Body of pancreas (tissue), 4 donors: Measurements from ENCODE around the gene AGAP1. TPM values are rescaled to one million over a fixed set of nuclear protein-coding genes. Genes with fewer than 3 reads are reported as not detected.

ENCODE experiments used
- ATAC-seq: fragments of 150-250 bp; one replicate; pipeline ENCODE4 v1.9.1; 2016
- DNase-seq, 4 donors: peaks; one replicate each; pipeline ENCODE4 v3.0.0-alpha.2; 2019
- H3K27ac ChIP-seq, 4 donors: fragments of 200-600 bp; sonication (generic); 1 replicate in 3 of 4; 2 replicates in 1 of 4; pipeline versions ENCODE4 v1.5.1 to v1.6.1; 2016 to 2019; ENCODE audit warnings: mild to moderate bottlenecking in 1 of 4, mixed read lengths in 1 of 4, moderate library complexity in 1 of 4
- H3K27me3 ChIP-seq, 2 donors: fragments of 200-600 bp; sonication (generic); one replicate each; pipeline ENCODE4 v1.6.0; 2016; ENCODE audit warnings: mild to moderate bottlenecking in 1 of 2
- H3K36me3 ChIP-seq, 2 donors: fragments of 200-600 bp; sonication (generic); replicated peaks in 1 of 2; 2 replicates each; pipeline ENCODE4 v1.5.1; 2016; ENCODE audit warnings: low read depth in 2 of 2; ENCODE audit not compliant: insufficient read depth in 1 of 2
- H3K4me1 ChIP-seq: fragments of 200-600 bp; sonication (generic); one replicate; pipeline ENCODE4 v1.6.0; 2016
- H3K4me3 ChIP-seq, 2 donors: fragments of 200-600 bp; sonication (generic); 1 replicate in 1 of 2; 2 replicates in 1 of 2; pipeline ENCODE4 v1.5.1; 2016 to 2019
- H3K9me3 ChIP-seq, 3 donors: fragments of 200-600 bp; sonication (generic); 1 replicate in 2 of 3; 2 replicates in 1 of 3; pipeline ENCODE4 v1.5.1; 2016
- CTCF ChIP-seq, 7 experiments: fragments of 450-650 bp in 4 of 7; fragments of 200-600 bp in 3 of 7; sonication (generic) in 3 of 7; IDR thresholded peaks; one replicate each; pipeline ENCODE4 v1.5.1; 2016 to 2019; ENCODE audit warnings: antibody characterized with exemption in 7 of 7
- POLR2A ChIP-seq, 3 donors: fragments of 450-650 bp; IDR thresholded peaks; one replicate each; pipeline ENCODE4 v1.6.1; 2016; ENCODE audit warnings: antibody characterized with exemption in 3 of 3, mild to moderate bottlenecking in 2 of 3
- WGBS, 2 donors: methylation state at CpG; one replicate each; pipeline ENCODE4 v1.1.5; 2017; 5-methylcytosine and 5-hydroxymethylcytosine counted together
- intact Hi-C: fragments of 100-400 bp; cut with DNase I; formaldehyde crosslinking; loops from one replicate; pipeline ENCODE4 v1.15.1; 2023
- total RNA-seq, 2 donors: library from RNA; depleted of rRNA; stranded (reverse); fragments of >200 nt; gene quantifications; one replicate each; pipeline ENCODE4 v1.1.0, GENCODE V29; 2016

Gene AGAP1
- total RNA-seq, 2 donors from 2014 or later = 21.3 to 32.6 TPM

DNA sequence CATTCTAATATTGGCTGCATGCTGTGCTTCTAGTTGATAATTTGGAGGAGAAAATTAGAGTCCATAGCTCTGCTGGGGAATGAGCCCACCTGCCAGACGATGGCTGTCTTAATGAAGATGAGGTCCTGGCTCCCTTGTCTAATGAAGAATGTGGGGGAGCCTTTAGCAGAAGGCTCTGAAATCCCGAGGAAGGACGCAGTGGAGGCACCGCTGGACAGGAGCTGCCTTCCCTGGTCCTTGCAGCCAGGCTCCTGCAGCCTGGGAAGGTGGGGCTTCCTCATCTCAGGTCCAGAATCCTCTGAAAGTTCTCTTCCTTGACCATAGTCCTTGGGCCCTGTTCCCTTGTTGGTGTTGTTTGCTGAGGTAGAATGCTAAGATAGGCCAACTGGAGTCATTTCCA lies 208.3 kb downstream of the AGAP1 start:
- ATAC-seq = no peak

GRCh38 chr2:235703711-235704295 lies 210.0 kb downstream of the AGAP1 start:
- Histone ChIP-seq H3K4me1 (peaks cover 3% of the 10 kb centered on the region), H3K27ac (no peak overlapping the region), H3K4me3 (no peak overlapping the region), H3K36me3 (no peaks in the 10 kb centered on the region), H3K27me3 (no peaks in the 10 kb centered on the region), H3K9me3 (no peaks in the 10 kb centered on the region)
- no peak for DNase-seq
- TF ChIP-seq CTCF (IDR thresholded peaks at IDR 0.05) (no peak), POLR2A (IDR thresholded peaks at IDR 0.05) (no peak)
- 87 to 96% methylated on average over 10 of the region's 10 CpGs for WGBS, 2 donors
- intact Hi-C loops = no loop called here
- no peak for ATAC-seq

More for the DNA sequence above, 208.3 kb downstream of the AGAP1 start:
- H3K4me3 ChIP-seq = no peak overlapping the region
- H3K27ac ChIP-seq = no peak overlapping the region
- H3K4me1 ChIP-seq = peaks cover 3% of the 10 kb centered on the region
- WGBS, 2 donors = 90% methylated on average over 3 to 4 of the region's 4 CpGs
- no peaks in the 10 kb centered on the region for H3K27me3 ChIP-seq
- TF ChIP-seq POLR2A (IDR thresholded peaks at IDR 0.05) (no peak), CTCF (IDR thresholded peaks at IDR 0.05) (no peak)
- H3K36me3 ChIP-seq = no peaks in the 10 kb centered on the region
- DNase-seq = no peak
- intact Hi-C loops = no loop called here
- no peaks in the 10 kb centered on the region for H3K9me3 ChIP-seq

DNA sequence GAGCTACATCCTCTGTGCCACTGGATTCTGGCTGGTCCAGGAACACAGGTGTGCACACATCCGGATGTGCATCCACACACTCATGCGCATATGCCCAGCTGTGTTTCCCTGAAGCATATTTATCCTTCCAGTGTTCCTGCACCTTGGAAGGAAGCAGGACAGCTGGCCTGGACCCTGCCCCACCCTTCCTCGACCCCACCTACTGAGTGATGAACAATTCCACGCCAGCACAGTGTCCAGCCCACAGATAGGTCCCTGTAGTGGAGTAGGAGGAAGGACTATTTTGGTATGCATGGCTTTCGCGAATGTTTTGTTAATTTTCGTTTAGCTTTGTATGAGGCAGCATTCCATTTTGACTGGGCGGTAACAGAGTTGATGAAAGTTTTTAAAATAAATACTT lies 211.5 kb downstream of the AGAP1 start:
- H3K4me3 ChIP-seq = no peak overlapping the region
- TF ChIP-seq CTCF (IDR thresholded peaks at IDR 0.05) = no peak
- TF ChIP-seq POLR2A (IDR thresholded peaks at IDR 0.05) = no peak
- H3K27ac ChIP-seq = no peak overlapping the region
- H3K4me1 ChIP-seq = peaks cover 3% of the 10 kb centered on the region
- DNase-seq = no peak
- H3K9me3 ChIP-seq = no peaks in the 10 kb centered on the region
- ATAC-seq = no peak
- H3K27me3 ChIP-seq = no peaks in the 10 kb centered on the region
- intact Hi-C loops = no loop called here
- WGBS, 2 donors = 82 to 83% methylated on average over 8 of the region's 8 CpGs
- H3K36me3 ChIP-seq = no peaks in the 10 kb centered on the region

GRCh38 chr2:235706506-235706905 lies 212.7 kb downstream of the AGAP1 start:
- no peak for DNase-seq
- Histone ChIP-seq H3K27ac (no peak overlapping the region), H3K9me3 (no peaks in the 10 kb centered on the region), H3K36me3 (no peaks in the 10 kb centered on the region), H3K27me3 (no peaks in the 10 kb centered on the region), H3K4me1 (peaks cover 3% of the 10 kb centered on the region), H3K4me3 (no peak overlapping the region)
- TF ChIP-seq POLR2A (IDR thresholded peaks at IDR 0.05) (no peak), CTCF (IDR thresholded peaks at IDR 0.05) (no peak)
- intact Hi-C loops = no loop called here
- ATAC-seq = no peak
- WGBS, 2 donors = 95 to 97% methylated on average over 8 of the region's 8 CpGs

- Histone ChIP-seq H3K36me3 (no peaks in the 10 kb centered on the region), H3K4me1 (peaks cover 1% of the 10 kb centered on the region), H3K27ac (no peak overlapping the region), H3K27me3 (no peaks in the 10 kb centered on the region), H3K4me3 (no peak overlapping the region), H3K9me3 (no peaks in the 10 kb centered on the region)
- ATAC-seq (no peak), DNase-seq (no peak)
- no peak for TF ChIP-seq POLR2A (IDR thresholded peaks at IDR 0.05)
- no peak for TF ChIP-seq CTCF (IDR thresholded peaks at IDR 0.05)
- 92 to 100% methylated on average over 1 to 18 of the region's 18 CpGs for WGBS, 2 donors
- intact Hi-C loops = no loop called here
Observed at GRCh38 chr2:235707411-235708096, 213.7 kb downstream of the AGAP1 start.
